Kidney (tissue), 14 donors: Measurements from ENCODE around the gene GATA3. TPM values are rescaled to one million over a fixed set of nuclear protein-coding genes. Genes with fewer than 3 reads are reported as not detected.

Source experiments
- DNase-seq, 5 donors: peaks; one replicate each; pipeline ENCODE4 v3.0.0-alpha.2; 2013 to 2020
- FAIRE-seq: peaks from 2 replicates; lab custom pipeline; 2012; peaks lifted over from hg19 to GRCh38; lab: Jason Lieb, UNC
- H3K27ac ChIP-seq, 2 donors: one replicate each; pipeline ENCODE4 v1.7.0; 2013; ENCODE audit warnings: low read depth in 2 of 2, low read length in 2 of 2, inconsistent platforms in 1 of 2
- H3K27me3 ChIP-seq: one replicate; pipeline ENCODE4 v1.7.1; 2013; ENCODE audit warnings: low read length, inconsistent platforms; ENCODE audit not compliant: control insufficient read depth, insufficient read depth
- H3K36me3 ChIP-seq, 3 donors: one replicate each; pipeline versions ENCODE4 v1.7.0 to v1.7.1; 2013; ENCODE audit warnings: low read length in 3 of 3, control low read depth in 1 of 3, inconsistent platforms in 1 of 3; ENCODE audit not compliant: insufficient read depth in 3 of 3, control insufficient read depth in 2 of 3
- H3K4me1 ChIP-seq, 3 donors: one replicate each; pipeline versions ENCODE4 v1.7.0 to v1.7.1; 2013; ENCODE audit warnings: low read length in 3 of 3, inconsistent platforms in 1 of 3, low read depth in 1 of 3; ENCODE audit not compliant: control insufficient read depth in 2 of 3, insufficient read depth in 2 of 3
- H3K4me3 ChIP-seq, 3 donors: one replicate each; pipeline versions ENCODE4 v1.7.0 to v1.8.1; 2013; ENCODE audit warnings: low read length in 3 of 3, control low read depth in 1 of 3, inconsistent platforms in 1 of 3
- H3K9ac ChIP-seq, 3 donors: one replicate each; pipeline versions ENCODE4 v1.7.0 to v1.7.1; 2013; ENCODE audit warnings: low read length in 3 of 3, control low read depth in 1 of 3, inconsistent platforms in 1 of 3
- H3K9me3 ChIP-seq, 3 donors: one replicate each; pipeline versions ENCODE4 v1.7.0 to v1.7.1; 2013; ENCODE audit warnings: low read length in 3 of 3, control low read depth in 1 of 3, inconsistent platforms in 1 of 3; ENCODE audit not compliant: control insufficient read depth in 2 of 3, insufficient read depth in 1 of 3
- intact Hi-C: fragments of 100-400 bp; cut with DNase I; formaldehyde crosslinking; loops from one replicate; pipeline ENCODE4 v1.11.1; 2022
- polyA plus RNA-seq: library from polyadenylated mRNA; stranded (reverse); fragments of 350-450 nt; fragmentation: Illumina TruSeq; extraction: RNeasy Lipid Tissue Mini Kit (QIAGEN cat#74804); gene quantifications from one replicate; pipeline ENCODE4 v1.2.3, GENCODE V29; 2014; ENCODE audit warnings: low read depth, low replicate concordance; ENCODE audit not compliant: insufficient read depth
- total RNA-seq: library from RNA; stranded (reverse); fragmentation: NEBNext Ultra II Directional; extraction: Animal tissue kit (Norgen Biotek cat#: 25700); gene quantifications from one replicate; pipeline ENCODE4 v1.2.1, GENCODE V29; 2021
- TF ChIP-seq, protein P1 (sequence below): IDR thresholded peaks from 3 replicates; pipeline ENCODE4 v1.5.1; 2012; ENCODE audit warnings: mild to moderate bottlenecking, moderate library complexity, borderline replicate concordance; ENCODE audit not compliant: insufficient read depth; ENCODE audit errors: extremely low read depth
- donor health status: control.
- donor health status: control.
- donor health status: control.
- donor health status: control.
- donor health status: control.
- donor health status: DM: yes; HTN: yes; CAD: no.
- donor health status: Normal renal cell carcinoma (clear cell type).

Gene GATA3
- total and polyA plus RNA-seq, 2 donors from 2014 or later: 23.5 to 45.9 TPM

DNA sequence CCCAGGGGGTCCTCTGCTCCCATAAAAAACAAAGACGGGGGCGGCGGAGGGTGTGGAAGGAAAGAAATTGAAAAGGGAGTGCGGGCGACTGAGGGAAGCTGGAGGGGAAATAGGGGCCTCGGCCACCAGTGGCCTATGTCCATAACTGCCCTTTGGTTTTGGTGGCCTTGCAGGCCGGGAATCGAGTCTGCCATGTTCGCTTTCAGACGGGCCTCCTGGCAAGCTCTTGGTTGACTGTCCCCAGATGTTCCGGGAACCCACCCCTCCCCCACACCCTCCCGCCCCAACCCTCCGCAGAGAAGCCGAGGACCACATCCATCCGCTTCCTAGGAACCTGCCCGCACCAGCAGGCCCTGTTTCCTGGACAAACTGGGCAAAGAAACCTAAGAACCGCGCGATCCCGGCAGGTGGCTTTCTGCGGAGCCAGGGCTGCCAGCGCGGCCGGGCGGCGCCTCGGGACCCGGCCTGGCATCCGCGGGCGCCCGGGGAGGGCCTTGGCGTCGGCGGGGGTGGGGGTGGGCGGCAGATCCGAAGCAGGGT lies 20.0 kb upstream of the GATA3 start:
- Histone ChIP-seq H3K9me3 (no peaks in the 10 kb centered on the region), H3K4me3 (no peak overlapping the region), H3K9ac (no peak overlapping the region), H3K4me1 (peaks cover 0 to 2% (median 0%) of the 10 kb centered on the region in 3 donors), H3K27ac (peak overlapping the region; percentile 63 to 71), H3K36me3 (no peaks in the 10 kb centered on the region), H3K27me3 (peaks cover 47% of the 10 kb centered on the region)
- DNase-seq (peak in 4 of 5 donors; percentile 42 to 72 (median 50)), FAIRE-seq (no peak)
- intact Hi-C loops: no loop called here
- TF ChIP-seq, protein P1, sequence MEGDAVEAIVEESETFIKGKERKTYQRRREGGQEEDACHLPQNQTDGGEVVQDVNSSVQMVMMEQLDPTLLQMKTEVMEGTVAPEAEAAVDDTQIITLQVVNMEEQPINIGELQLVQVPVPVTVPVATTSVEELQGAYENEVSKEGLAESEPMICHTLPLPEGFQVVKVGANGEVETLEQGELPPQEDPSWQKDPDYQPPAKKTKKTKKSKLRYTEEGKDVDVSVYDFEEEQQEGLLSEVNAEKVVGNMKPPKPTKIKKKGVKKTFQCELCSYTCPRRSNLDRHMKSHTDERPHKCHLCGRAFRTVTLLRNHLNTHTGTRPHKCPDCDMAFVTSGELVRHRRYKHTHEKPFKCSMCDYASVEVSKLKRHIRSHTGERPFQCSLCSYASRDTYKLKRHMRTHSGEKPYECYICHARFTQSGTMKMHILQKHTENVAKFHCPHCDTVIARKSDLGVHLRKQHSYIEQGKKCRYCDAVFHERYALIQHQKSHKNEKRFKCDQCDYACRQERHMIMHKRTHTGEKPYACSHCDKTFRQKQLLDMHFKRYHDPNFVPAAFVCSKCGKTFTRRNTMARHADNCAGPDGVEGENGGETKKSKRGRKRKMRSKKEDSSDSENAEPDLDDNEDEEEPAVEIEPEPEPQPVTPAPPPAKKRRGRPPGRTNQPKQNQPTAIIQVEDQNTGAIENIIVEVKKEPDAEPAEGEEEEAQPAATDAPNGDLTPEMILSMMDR: no peak

- no peak overlapping the region for H3K9ac ChIP-seq
- peaks cover 51% of the 10 kb centered on the region for H3K27me3 ChIP-seq
- FAIRE-seq (no peak), DNase-seq (peak in 4 of 5 donors; percentile 47 to 86 (median 72))
- H3K4me1 ChIP-seq: peaks cover 0 to 2% (median 0%) of the 10 kb centered on the region in 3 donors
- no peaks in the 10 kb centered on the region for H3K9me3 ChIP-seq
- TF ChIP-seq, protein P1: no peak
- H3K27ac ChIP-seq: peak overlapping the region; percentile 59 to 71
- peak overlapping the region in 2 of 3 donors; percentile 18 to 33 for H3K4me3 ChIP-seq
- intact Hi-C loops: no loop called here
- H3K36me3 ChIP-seq: no peaks in the 10 kb centered on the region
Observed at GRCh38 chr10:8035006-8035640, 19.4 kb upstream of the GATA3 start.

- H3K9me3 ChIP-seq: no peaks in the 10 kb centered on the region
- DNase-seq (peak in 3 of 5 donors; percentile 21 to 55 (median 37)), FAIRE-seq (no peak)
- no peak overlapping the region for H3K9ac ChIP-seq
- H3K4me3 ChIP-seq: peak overlapping the region in 2 of 3 donors; percentile 18 to 33
- intact Hi-C loops: no loop called here
- H3K4me1 ChIP-seq: peaks cover 0 to 2% (median 0%) of the 10 kb centered on the region in 3 donors
- TF ChIP-seq, protein P1: no peak
- peaks cover 56% of the 10 kb centered on the region for H3K27me3 ChIP-seq
- peak overlapping the region; percentile 38 to 71 for H3K27ac ChIP-seq
- H3K36me3 ChIP-seq: no peaks in the 10 kb centered on the region
Observed at GRCh38 chr10:8035641-8036470, 18.6 kb upstream of the GATA3 start.
